ENCODE results near the gene STX7.

Gene STX7

DNA sequence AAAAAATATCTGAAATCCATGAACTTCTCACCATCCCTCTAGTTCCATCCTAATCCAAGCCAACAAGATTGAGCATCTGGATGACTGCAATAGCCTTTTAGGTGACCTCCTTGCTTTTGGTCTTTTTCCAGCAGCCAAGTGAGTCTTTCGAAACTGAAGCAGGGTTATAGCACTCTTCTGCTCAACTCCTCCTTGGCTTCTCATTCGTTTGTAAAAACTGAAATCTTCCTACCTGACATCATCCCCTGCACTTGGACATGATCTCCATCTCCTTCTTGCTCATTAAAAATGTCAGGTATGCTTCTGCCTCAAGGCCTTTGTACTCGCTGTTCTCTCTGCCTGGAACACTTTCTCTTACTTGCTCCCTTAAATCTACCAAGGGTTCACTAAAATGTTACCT lies 46.0 kb downstream of the STX7 start:
- DNase-seq, result no peak

DNA sequence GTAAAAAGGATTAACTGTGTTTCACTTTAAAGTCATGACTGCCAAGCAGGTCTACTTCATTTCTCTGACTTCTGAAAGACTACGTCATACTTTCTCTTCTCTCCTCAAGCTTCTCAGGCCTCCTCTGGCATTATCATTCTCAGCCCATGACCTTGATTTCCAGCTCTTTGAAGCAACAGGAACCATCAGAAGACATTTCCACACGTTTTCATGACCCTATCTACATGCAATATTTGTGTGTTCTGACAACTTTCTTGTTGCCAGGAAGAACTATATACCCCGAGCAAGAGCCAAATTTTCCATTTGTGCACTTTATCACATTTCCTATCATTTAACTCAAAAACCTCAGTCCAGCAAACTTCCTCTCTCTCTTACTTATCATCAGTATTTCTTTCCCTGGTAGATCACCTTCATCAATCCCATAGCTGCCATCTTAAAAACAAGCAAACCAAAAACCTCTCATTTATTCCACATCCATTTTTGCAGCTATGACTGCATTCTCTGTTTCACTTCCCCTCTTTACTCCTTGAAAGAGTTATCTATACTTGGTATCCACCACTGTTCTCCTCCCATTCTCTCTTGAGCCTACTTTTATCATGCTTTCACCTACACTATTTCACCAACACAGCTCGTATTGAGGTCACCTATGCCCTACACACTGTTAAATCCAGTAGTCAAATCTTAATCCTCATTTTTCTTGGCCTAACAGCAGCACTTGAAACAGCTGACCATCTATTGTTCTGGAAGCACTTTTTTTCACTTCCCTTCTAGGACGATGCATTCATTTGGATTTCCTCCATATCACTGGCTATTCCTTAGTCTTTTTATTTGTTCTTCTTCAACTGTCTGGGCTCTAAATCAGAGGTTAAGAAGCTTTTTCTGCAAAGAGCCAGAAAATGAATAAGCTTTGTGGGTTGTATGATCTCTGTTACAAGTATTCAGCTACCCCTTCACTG lies 47.1 kb downstream of the STX7 start:
- DNase-seq, result no peak

- no peak for DNase-seq
Measured at GRCh38 chr6:132464538-132465256, 48.2 kb downstream of the STX7 start.

- no peak for DNase-seq
Measured at GRCh38 chr6:132461958-132462357, 51.0 kb downstream of the STX7 start.

- no peak for DNase-seq
Measured at GRCh38 chr6:132459605-132459952, 53.3 kb downstream of the STX7 start.

GRCh38 chr6:132458887-132459604 lies 53.9 kb downstream of the STX7 start:
- DNase-seq, result no peak

- no peak for DNase-seq
Measured at GRCh38 chr6:132456700-132457143, 56.2 kb downstream of the STX7 start.

DNA sequence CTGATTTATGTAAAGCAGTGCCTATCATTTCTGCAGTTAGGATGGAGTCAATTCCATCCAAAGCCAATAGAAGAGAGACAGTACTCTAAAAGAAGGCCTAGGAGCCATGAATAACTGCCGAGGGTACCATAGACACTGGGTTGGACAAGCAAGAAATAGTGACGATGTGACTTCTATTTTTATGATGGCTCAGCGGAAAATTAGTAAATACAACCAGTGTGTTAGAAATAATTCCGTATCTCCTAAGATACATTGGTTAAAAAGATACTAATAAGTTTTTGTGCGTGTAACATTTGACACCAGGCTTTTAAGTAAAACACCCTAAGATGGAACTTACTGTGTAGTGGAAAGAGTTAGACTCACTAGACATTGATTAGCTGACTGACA lies 66.1 kb downstream of the STX7 start:
- no peak for DNase-seq

DNA sequence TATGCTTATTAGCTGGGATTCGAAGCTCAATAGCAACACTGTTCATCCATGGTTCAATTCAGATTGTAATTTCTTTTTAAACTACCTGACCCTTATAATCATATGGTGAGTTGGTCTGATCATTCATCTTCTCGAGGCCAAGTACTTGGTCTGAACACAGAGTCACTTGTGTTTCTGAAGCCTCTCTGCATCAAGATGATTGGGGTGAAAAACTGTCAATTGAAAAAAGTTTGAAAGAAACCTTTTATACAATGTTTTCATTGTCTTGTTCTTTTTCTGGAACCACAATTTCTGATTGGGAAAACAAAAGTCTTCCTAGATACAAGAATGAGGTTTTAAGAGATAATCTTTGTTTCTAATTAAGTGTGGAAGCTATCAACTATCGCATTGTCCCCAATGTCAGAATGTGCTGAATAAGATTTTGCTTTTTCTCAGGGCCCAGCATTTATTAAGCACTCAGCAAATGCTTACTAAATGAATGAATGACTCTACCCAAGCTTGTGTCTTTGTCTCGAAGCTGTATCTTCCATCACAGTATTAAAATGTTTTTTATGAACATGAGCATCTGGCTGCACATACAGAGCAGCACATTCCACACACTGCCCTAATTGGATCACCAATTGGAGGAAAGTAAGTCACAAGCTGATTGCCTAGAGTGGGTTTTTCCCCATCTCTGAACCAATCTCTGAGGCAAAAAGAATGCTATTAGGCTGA lies 66.6 kb downstream of the STX7 start:
- no peak for DNase-seq

DNA sequence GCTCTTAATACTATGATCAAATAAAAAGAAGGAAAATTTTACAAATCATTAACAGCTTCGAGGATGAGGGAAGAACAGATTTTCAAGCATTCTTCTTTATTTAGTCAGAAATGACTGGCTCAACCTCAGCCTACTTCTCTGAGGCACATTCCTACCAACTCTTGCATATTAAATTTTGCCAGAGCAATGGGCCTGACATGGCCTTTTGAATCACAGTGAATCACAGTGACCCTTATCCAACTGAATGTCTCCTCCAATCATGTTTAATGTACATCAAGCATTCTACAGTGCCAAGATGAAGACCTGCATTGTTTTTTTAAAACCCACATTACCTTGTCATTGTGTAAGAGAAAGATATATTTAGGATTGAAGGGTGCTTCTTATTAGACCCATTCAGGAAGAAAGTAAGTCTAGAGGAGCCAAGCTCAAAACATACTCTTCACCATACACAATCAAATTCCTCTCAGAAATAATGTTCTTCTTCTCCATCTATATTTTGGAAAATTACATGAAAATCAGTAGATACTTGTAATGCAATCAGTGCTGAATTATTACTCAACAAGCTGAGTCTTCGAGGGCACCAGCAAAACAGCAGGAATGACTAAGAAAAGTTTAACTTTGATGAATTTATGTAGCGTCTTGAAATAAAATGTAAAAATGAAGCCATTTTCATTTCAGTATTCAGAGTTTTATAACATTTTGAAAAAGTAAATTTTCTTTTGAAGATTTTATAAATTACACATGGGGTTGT lies 67.5 kb downstream of the STX7 start:
- DNase-seq, result no peak

DNA sequence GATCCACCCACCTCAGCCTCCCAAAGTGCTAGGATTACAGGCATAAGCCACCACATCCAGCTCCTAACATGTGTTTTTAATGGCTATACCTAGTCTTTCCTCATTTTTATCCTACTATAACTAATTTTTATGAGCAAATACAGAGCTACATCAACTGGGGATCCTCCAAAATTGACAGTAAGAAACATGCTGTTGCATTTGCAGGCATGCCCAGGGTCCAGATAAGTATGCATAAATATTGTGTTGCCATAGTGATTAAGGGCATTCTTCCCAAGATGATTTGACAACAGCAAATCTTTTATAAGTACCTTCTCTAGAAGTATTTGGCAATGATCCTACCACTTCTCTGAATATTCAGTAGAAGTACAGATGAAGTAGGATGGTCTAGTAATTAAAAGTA lies 69.7 kb downstream of the STX7 start:
- DNase-seq, result no peak

- DNase-seq, result no peak
Measured at GRCh38 chr6:132430110-132430509, 82.8 kb downstream of the STX7 start.

DNA sequence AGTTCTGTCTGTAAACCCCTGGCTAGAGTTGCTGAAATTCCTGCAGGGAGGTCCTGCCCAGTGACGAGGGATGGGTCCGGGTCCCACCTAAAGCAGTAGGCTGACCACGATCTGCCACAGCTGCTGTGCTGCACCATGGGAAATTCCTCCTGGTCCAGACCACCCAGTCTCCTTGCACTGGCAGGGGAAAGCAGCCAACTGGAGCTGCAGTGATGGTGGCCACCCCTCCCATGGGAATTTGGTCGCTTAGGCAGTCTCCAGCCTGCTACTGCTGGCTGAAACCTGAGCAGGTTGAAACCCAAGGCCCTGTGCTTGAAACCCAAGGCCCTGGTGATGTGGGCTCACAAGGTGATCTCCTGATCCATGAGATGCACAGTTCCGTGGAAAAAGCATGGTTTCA lies 87.7 kb downstream of the STX7 start:
- no peak for DNase-seq

DNA sequence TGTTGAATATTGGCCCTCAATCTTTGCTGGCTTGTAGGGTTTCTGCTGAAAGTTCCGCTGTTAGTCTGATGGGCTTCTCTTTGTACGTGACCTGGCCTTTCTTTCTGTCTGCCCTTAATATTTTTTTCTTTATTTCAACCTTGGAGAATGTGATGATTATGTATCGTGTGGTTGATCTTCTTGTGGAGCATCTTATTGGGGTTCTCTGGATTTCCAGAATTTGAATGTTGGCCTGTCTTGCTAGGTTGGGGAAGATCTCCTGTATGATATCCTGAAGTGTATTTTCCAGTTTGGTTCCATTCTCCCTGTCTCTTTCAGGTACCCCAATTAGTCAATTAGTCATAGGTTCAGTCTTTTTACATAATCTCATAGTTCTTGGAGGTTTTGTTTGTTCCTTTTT lies 89.1 kb downstream of the STX7 start:
- DNase-seq, result no peak

DNA sequence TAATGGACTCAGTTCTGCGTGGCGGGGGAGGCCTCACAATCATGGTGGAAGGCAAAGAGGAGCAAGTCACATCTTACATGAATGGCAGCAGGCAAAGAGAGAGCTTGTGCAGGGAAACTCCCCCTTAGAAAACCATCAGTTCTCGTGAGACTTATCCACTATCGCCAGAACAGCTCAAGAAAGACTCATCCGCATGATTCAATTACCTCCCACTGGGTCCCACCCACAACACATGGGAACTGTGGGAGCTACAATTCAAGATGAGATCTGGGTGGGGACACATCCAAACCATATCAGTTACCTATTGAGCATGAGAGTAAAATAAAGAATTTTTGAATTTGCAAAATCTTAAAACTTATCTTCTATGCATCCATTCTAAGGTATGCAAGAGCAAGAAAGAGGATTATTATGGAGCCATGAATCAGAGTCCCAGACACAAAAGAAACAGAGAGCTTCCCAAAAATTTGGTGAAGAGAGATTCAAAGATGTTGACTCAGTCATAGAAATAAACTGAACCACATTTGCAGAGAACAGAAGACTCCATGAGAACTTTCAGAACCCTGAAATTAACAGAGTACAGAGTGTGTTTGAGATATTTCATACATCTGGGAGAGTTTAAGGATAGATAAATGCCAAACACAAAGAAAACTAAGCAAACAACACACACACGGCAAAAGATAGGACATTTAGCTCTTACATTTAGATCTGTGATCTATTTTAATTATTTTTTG lies 94.5 kb downstream of the STX7 start:
- no peak for DNase-seq

DNA sequence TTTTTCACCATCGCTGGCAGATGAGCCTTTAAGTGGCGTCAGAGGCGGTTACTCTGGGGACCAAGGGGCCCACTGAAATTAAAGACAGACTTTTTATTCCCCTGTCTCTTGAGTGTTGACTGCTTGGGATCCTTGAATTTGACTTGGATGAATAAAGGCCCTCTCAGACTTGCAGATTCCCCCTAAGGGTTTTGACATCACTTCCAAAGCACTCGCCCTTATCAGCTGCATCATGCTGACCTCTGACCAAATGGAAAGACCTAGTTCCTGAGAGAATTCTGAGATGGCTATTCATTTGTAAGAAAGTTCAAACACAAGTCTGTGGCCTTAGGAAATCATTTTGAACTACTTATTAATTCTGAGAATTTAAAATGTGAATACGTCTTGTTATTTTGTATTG lies 98.2 kb downstream of the STX7 start:
- DNase-seq, result no peak

DNA sequence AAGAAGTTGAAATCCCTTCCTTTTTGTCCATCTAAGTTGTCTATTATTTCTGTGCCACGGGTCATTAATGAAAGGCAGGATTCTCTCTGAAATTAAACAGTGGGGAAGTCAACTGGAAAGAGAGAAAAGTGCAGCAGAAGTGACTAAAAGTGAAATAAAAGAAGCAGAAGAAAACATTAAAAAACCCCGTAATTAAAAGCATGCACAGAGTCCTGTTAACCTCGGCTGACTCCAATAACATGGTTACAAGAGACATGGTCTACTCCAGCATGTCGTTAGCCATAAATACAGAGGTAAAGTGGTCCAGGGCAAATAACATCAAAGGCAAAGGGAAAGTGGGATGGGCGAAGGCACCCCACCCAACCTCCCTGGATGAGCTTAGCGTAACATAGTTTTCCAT lies 98.6 kb downstream of the STX7 start:
- no peak for DNase-seq

DNA sequence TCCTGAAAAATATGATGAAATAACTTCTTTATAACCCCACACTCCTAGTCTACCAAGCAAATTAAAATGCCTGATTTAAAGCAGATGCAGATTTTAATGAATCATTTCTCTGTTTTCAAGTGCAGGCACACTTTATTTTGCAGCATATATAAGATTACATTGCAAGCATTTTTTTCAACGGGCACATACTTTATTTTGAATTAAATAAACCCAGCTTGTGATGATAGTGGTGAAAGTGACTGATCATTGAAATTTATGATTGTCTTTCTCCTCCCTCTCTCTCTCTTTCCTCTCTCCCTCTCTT lies 99.5 kb downstream of the STX7 start:
- DNase-seq, result no peak

- no peak for DNase-seq
Measured at GRCh38 chr6:132412656-132413498, 100.0 kb downstream of the STX7 start.

DNA sequence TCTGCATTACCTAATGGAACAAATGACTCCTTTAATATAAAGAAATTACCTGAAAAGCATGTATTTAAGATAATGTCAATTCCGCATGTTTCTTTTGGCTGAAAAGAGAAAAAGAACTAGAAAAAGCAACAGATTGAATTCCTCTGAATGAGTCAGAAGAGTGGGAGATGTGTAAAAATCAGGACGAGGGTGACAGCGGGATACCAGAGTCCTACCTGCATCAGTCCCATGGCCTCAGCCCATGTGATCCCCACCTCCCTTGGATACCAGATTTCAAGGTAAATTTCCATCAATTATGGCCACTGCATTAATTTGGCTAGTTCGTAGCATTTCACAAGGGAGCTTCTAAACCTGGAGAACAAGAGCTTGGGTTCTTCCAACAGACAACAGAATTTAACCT lies 101.6 kb downstream of the STX7 start:
- no peak for DNase-seq

DNA sequence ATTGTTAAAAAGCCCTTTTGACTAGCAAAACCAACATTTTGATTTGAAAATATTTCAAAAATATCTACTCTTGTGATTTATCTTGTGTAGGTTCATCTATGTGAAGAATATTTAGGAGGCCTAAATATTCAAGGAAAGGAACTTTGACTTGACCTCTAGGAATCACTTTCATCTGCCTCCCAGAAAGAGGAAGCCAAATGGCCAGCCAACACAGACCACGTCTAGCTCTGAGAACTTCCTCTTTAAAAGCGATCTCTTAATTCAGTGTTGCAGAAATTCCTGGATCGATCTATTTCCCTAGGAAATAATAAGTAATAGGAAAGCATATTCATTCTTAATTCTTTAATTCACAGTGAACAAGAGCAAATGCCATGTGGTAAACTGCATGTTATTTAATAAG lies 102.1 kb downstream of the STX7 start:
- DNase-seq, result no peak
